ENCODE data around the gene SPA17. TPM values are rescaled to one million over a fixed set of nuclear protein-coding genes. Genes with fewer than 3 reads are reported as not detected.

SPA17 gene
- total RNA-seq, 1 donor from 2014 or later, result 13.6 TPM

Other genes with a start within 250 kb of the SPA17 start
- gene OR8B4, start 249.0 kb upstream of the SPA17 start, total RNA-seq, result not detected in 2 replicates
- gene OR8B8, start 228.2 kb upstream of the SPA17 start, total RNA-seq, result not detected in 2 replicates
- gene OR8B12, start 130.2 kb upstream of the SPA17 start, total RNA-seq, result not detected in 2 replicates
- gene OR8A1, start 103.9 kb upstream of the SPA17 start, total RNA-seq, result not detected in 2 replicates
- gene PANX3, start 62.5 kb upstream of the SPA17 start, total RNA-seq, result not detected in 2 replicates
- gene TBRG1, start 51.0 kb upstream of the SPA17 start, total RNA-seq, result 31.1 and 33.3 TPM in 2 replicates
- 7.9 and 8.7 TPM in 2 replicates for gene SIAE, start 165 bp upstream of the SPA17 start, total RNA-seq
- 4.9 and 5.9 TPM in 2 replicates for gene NRGN, start 66.0 kb downstream of the SPA17 start, total RNA-seq
- 1.8 and 2.6 TPM in 2 replicates for gene VSIG2, start 78.4 kb downstream of the SPA17 start, total RNA-seq
- 1.4 and 1.6 TPM in 2 replicates for gene ESAM, start 88.4 kb downstream of the SPA17 start, total RNA-seq
- 33.9 and 41.6 TPM in 2 replicates for gene MSANTD2, start 126.5 kb downstream of the SPA17 start, total RNA-seq
- 9.9 and 10.2 TPM in 2 replicates for gene ROBO3, start 191.5 kb downstream of the SPA17 start, total RNA-seq
- not detected in 2 replicates for gene ROBO4, start 224.0 kb downstream of the SPA17 start, total RNA-seq
- not detected in 2 replicates for gene HEPN1, start 245.3 kb downstream of the SPA17 start, total RNA-seq

Data from progenitor cell of endocrine pancreas (in vitro differentiated cells).